GM18526 (cell line): Measurements from ENCODE around the gene ATG12.

Experiments
- POLR2A ChIP-seq: IDR thresholded peaks from 3 replicates; pipeline ENCODE4 v1.6.1; 2011; ENCODE audit not compliant: insufficient read length; ENCODE audit errors: extremely low read depth

ATG12 gene

GRCh38 chr5:115847290-115847689 lies 5.9 kb upstream of the ATG12 start:
- TF ChIP-seq POLR2A: no peak

GRCh38 chr5:115844321-115844817 lies 3.0 kb upstream of the ATG12 start:
- no peak for TF ChIP-seq POLR2A

DNA sequence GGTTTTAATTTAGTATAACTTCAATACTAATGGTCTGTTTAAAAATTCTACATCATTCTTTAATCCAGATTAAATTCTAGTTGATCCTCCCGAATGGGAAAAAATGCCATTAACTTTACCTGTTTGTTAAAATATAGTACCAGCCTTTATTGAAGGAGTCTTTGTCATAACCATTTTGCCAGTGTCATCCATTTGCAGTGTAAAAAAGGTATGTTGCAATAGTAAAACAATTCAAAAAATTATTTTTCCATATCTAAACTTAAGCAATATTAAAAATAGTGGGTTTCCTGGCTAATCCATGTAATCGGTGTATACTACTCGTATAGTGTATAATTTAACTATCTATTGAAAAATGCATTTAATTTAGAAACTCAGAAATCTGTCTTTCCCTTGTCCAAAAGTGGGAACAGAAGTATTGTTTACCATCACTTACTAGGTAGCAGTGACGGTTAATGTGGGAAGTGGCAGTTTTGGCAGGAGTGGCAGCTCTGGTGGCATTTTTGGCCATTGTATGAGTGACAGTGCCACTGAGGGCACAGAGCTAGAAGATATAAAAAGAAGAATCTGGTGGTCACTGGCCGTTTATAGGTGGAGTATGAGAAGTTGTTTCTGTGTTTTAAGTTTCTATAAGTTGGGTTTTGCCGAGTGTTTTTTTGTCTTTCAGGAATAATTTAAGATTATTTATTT lies 2.2 kb upstream of the ATG12 start:
- TF ChIP-seq POLR2A: no peak

GRCh38 chr5:115842952-115843351 lies 1.6 kb upstream of the ATG12 start:
- no peak for TF ChIP-seq POLR2A

GRCh38 chr5:115842089-115842935 lies 947 bp upstream of the ATG12 start:
- no peak for TF ChIP-seq POLR2A

GRCh38 chr5:115840873-115841272 lies 492 bp downstream of the ATG12 start:
- no peak for TF ChIP-seq POLR2A

GRCh38 chr5:115838885-115839518 lies 2.4 kb downstream of the ATG12 start:
- no peak for TF ChIP-seq POLR2A

- no peak for TF ChIP-seq POLR2A
Measured at GRCh38 chr5:115835481-115835880, 5.9 kb downstream of the ATG12 start.

DNA sequence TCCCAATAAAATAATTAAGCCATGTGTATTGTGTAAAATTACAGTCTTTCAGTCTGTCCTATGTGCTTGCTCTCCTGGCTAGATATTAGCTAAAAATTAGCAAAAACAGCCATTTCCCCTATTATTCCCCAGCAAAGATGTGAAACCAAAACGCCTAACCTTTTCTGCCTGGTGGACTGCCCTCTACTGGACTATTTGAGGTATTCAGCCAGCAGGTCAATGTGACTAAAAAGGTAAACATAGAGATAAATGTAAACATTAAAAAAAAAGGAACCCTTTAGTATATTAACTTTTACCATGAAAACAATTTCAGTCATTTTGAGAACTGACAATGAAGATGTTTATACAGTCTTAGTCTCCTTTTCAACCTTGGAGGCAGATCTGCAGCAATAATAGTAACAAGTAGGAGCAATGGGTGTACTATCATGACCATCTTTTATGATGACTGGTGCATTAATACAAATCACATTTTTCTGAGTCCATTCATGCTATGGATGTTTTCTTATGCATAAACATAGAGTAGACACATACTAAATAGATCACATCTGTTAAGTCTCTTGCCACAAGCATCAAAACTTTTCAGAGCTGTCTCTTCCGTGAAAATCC lies 10.1 kb downstream of the ATG12 start:
- no peak for TF ChIP-seq POLR2A

- TF ChIP-seq POLR2A: no peak
Measured at GRCh38 chr5:115829913-115830312, 11.5 kb downstream of the ATG12 start.

- no peak for TF ChIP-seq POLR2A
Measured at GRCh38 chr5:115825948-115826347, 15.4 kb downstream of the ATG12 start.

GRCh38 chr5:115820846-115821245 lies 20.5 kb downstream of the ATG12 start:
- TF ChIP-seq POLR2A: no peak

DNA sequence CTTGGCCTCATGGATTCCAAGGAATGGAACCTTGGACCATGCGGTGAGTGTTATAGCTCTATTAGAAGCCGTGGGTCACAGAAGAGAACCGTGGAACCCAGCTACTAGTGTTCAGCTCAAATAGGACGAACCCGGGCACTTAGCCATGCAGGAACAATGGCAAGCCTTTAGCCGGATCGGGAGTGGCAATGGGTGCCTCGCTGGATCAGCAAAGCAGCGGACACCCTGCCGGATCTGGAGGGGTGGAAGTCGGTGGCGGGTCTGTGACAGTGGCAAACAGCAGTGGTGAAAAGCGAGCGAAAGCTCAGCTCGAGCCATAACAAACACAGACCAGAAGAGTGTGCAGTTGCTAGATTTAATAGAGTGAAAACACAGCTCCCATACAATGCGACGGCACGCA lies 22.5 kb downstream of the ATG12 start:
- TF ChIP-seq POLR2A: no peak

DNA sequence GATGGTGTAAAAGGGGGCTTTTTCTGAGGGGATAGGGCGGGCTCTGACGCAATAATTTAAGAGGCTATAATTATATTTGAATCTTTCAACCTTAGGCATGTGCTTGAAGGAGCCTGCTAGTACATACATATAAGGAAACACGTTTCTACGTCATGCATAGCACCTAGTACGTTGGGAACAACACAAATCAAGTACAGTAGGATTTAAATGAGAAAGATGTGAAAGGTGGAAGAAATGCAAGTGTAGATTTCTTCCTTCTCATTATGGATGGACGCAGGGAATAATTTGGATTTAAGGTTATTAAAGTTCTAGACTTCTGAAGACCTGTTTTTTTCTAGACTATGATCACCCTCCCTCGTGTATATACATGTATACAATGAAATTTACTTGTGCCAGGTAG lies 24.0 kb downstream of the ATG12 start:
- no peak for TF ChIP-seq POLR2A
